GM19099 (cell line): Measurements from ENCODE around the gene TEX54.

ENCODE experiments used
- POLR2A ChIP-seq: IDR thresholded peaks from 3 replicates; pipeline ENCODE4 v1.6.1; 2011; ENCODE audit warnings: low read depth; ENCODE audit not compliant: insufficient read length; ENCODE audit errors: extremely low read depth

The TEX54 gene

GRCh38 chr11:62782753-62783152, 49.9 kb downstream of the TEX54 start:
- TF ChIP-seq POLR2A, result no peak
